Lung (tissue), 12 donors: ENCODE measurements around the gene ULK4. TPM values are rescaled to one million over a fixed set of nuclear protein-coding genes. Genes with fewer than 3 reads are reported as not detected.

Experiments used
- ATAC-seq: fragments of 200-7000 bp; cut with Tn5 transposase; one replicate; pipeline ENCODE4 v1.9.1; 2020; ENCODE audit warnings: moderate number of reproducible peaks; ENCODE audit not compliant: insufficient read depth, low FRiP score
- DNase-seq, 3 donors: peaks; one replicate each; pipeline ENCODE4 v3.0.0-alpha.2; 2013 to 2017
- H3K27ac ChIP-seq, 2 donors: one replicate each; pipeline ENCODE4 v1.5.1; 2013; ENCODE audit warnings: mild to moderate bottlenecking in 2 of 2, moderate library complexity in 2 of 2, control low read depth in 1 of 2, inconsistent platforms in 1 of 2, low read depth in 1 of 2, low read length in 1 of 2
- H3K27me3 ChIP-seq, 3 donors: one replicate each; pipeline ENCODE4 v1.5.1; 2013; ENCODE audit warnings: low read length in 2 of 3; ENCODE audit not compliant: control insufficient read depth in 3 of 3, insufficient read depth in 3 of 3
- H3K36me3 ChIP-seq, 4 donors: one replicate each; pipeline ENCODE4 v1.5.1; 2013; ENCODE audit warnings: low read length in 4 of 4, mild to moderate bottlenecking in 1 of 4, moderate library complexity in 1 of 4; ENCODE audit not compliant: control insufficient read depth in 4 of 4, insufficient read depth in 4 of 4
- H3K4me1 ChIP-seq, 5 donors: one replicate each; pipeline ENCODE4 v1.5.1; 2013; ENCODE audit warnings: low read length in 5 of 5, mild to moderate bottlenecking in 2 of 5, moderate library complexity in 1 of 5; ENCODE audit not compliant: control insufficient read depth in 5 of 5, insufficient read depth in 5 of 5
- H3K4me3 ChIP-seq: one replicate; pipeline ENCODE4 v1.5.1; 2013; ENCODE audit warnings: mild to moderate bottlenecking, control low read depth, moderate library complexity
- H3K9ac ChIP-seq, 2 donors: one replicate each; pipeline ENCODE4 v1.5.1; 2013; ENCODE audit warnings: low read length in 2 of 2, control low read depth in 1 of 2; ENCODE audit not compliant: insufficient read depth in 1 of 2
- H3K9me3 ChIP-seq, 4 donors: one replicate each; pipeline ENCODE4 v1.5.1; 2013; ENCODE audit warnings: low read length in 3 of 4, mild to moderate bottlenecking in 1 of 4, moderate library complexity in 1 of 4; ENCODE audit not compliant: control insufficient read depth in 4 of 4, insufficient read depth in 3 of 4
- WGBS, 2 donors: extraction: QIAGEN DNeasy Blood & Tissue Kit; methylation state at CpG; one replicate each; pipeline ENCODE4 v1.1.7; 2013; 5-methylcytosine and 5-hydroxymethylcytosine counted together
- polyA plus RNA-seq, 2 donors: library from polyadenylated mRNA; stranded (reverse); fragments of 200-250 nt; gene quantifications; one replicate each; pipeline ENCODE4 v1.2.1, GENCODE V29; 2013
- total RNA-seq, 2 donors: library from RNA; depleted of rRNA in 1 of 2; stranded (reverse); fragments of >200 nt in 1 of 2; gene quantifications; one replicate each; pipeline ENCODE4 v1.2.1, GENCODE V29; 2014 to 2021
- TF ChIP-seq, protein P1 (sequence below): IDR thresholded peaks from 2 replicates; pipeline ENCODE4 v1.5.1; 2012; ENCODE audit warnings: mild to moderate bottlenecking; ENCODE audit errors: control extremely low read depth, extremely low read depth
- donor health status: control.
- donor health status: control.
- donor health status: Bipolar disorder and iron deficiency.
- donor health status: healthy.
- donor health status: DM: yes; HTN: yes; CAD: no.

ULK4 gene
- total and polyA plus RNA-seq, 4 donors = 2.8 to 56.0 (median 12.6) TPM

DNA sequence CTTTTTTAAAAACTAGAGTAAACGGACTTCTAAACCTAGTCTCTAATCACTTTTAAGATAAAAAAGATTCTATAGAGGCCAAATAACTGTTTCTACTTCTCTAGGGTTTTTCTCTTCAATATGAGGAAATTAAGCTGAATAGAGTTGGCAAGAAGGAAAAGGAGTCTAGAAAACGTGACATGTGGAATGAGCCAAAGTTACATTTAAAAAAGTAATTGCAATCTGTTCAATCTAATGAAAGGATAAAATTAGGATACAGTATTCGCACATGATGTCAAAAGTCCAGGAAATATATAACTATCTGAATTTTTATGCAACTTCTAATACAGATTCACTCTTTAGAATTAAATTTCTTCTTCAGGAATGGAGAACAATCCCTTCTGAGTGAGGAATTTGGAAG is 300.1 kb downstream of the ULK4 start:
- 90% methylated on average over 3 of the region's 3 CpGs for WGBS, 2 donors

DNA sequence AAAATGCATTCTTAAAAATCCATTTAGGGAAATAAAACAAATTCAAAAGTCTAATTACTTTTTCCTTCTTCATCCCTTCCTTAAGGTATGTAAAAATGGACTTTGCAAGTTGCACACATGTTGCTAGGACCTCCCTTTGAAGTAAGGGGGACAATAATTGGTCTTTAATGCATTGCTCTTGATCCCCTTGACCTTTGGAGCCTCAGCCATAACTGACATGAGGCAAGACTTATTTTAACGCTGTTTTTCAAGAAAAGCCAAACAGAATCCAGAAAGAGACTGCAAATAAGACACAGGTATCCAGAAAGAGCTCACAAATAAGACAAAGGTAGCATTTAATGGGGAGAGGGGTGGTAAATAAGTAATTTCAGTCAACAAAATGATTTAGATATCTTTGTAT is 301.4 kb downstream of the ULK4 start:
- Histone ChIP-seq H3K27ac (no peak overlapping the region), H3K9me3 (peaks cover 0 to 4% (median 2%) of the 10 kb centered on the region in 4 donors), H3K9ac (no peak overlapping the region), H3K4me1 (no peaks in the 10 kb centered on the region), H3K36me3 (peaks cover 0 to 6% (median 0%) of the 10 kb centered on the region in 4 donors), H3K4me3 (no peak overlapping the region), H3K27me3 (no peaks in the 10 kb centered on the region)
- ATAC-seq (no peak), DNase-seq (no peak)
- WGBS, 2 donors = 86 to 100% methylated on average over 1 of the region's 1 CpG
- TF ChIP-seq, protein P1, sequence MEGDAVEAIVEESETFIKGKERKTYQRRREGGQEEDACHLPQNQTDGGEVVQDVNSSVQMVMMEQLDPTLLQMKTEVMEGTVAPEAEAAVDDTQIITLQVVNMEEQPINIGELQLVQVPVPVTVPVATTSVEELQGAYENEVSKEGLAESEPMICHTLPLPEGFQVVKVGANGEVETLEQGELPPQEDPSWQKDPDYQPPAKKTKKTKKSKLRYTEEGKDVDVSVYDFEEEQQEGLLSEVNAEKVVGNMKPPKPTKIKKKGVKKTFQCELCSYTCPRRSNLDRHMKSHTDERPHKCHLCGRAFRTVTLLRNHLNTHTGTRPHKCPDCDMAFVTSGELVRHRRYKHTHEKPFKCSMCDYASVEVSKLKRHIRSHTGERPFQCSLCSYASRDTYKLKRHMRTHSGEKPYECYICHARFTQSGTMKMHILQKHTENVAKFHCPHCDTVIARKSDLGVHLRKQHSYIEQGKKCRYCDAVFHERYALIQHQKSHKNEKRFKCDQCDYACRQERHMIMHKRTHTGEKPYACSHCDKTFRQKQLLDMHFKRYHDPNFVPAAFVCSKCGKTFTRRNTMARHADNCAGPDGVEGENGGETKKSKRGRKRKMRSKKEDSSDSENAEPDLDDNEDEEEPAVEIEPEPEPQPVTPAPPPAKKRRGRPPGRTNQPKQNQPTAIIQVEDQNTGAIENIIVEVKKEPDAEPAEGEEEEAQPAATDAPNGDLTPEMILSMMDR = no peak

More for the DNA sequence above, 300.1 kb downstream of the ULK4 start:
- H3K36me3 ChIP-seq = peaks cover 0 to 10% (median under 1%) of the 10 kb centered on the region in 4 donors
- ATAC-seq = no peak
- TF ChIP-seq, protein P1 = no peak
- no peak overlapping the region for H3K4me3 ChIP-seq
- H3K27ac ChIP-seq = no peak overlapping the region
- no peak for DNase-seq
- no peaks in the 10 kb centered on the region for H3K4me1 ChIP-seq
- peaks cover 0 to 8% (median 7%) of the 10 kb centered on the region in 4 donors for H3K9me3 ChIP-seq
- no peaks in the 10 kb centered on the region for H3K27me3 ChIP-seq
- H3K9ac ChIP-seq = no peak overlapping the region

DNA sequence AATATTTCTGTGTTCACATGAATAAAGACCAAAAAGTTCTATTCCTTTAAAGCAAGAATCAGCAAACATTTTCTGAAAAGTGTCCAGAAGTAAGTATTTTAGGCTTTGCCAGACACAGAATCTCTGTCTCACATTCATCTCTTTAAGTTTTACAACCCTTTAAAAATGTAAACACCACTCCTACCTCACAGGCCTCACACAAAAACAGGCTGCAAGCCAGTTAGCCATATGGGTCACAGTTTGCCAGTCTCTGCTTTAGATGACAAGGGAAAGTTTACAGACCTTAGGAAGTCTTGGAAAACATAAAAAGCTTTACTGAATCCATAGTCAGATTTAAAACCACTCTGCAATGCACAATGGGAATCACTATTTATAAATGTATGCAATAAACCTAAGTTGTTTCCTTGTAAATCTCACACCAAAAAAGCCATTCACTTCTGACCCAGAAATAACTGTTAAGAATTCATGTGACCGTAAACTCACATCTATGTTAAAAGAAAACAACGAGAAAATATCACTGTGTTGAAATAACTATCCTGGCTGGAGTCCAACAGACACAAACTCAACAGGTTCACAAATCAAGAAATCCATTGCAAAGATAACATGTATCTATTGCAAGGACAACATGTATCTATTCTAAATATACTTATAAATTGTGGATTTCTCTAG is 308.2 kb downstream of the ULK4 start:
- H3K9me3 ChIP-seq = peaks cover 0 to 8% (median 0%) of the 10 kb centered on the region in 4 donors
- WGBS, 2 donors = 59 to 75% methylated on average over 2 of the region's 2 CpGs
- H3K4me1 ChIP-seq = peaks cover 0 to 13% (median 0%) of the 10 kb centered on the region in 5 donors
- TF ChIP-seq, protein P1 = no peak
- H3K4me3 ChIP-seq = no peak overlapping the region
- ATAC-seq (no peak), DNase-seq (peak in 2 of 3 donors; percentile 39 to 47)
- H3K27me3 ChIP-seq = no peaks in the 10 kb centered on the region
- H3K36me3 ChIP-seq = no peaks in the 10 kb centered on the region
- H3K9ac ChIP-seq = no peak overlapping the region
- no peak overlapping the region for H3K27ac ChIP-seq
